Measurements from ENCODE around the gene PMM2. TPM values are rescaled to one million over a fixed set of nuclear protein-coding genes. Genes with fewer than 3 reads are reported as not detected.
"Not testable (repeated sequence)": the region's sequence is repeated elsewhere in the genome, so short reads cannot be mapped to it uniquely, and the experiment has no call there.

Gene PMM2
- total RNA-seq, 4 donors from 2014 or later = 26.2 to 114 (median 58.5) TPM

DNA sequence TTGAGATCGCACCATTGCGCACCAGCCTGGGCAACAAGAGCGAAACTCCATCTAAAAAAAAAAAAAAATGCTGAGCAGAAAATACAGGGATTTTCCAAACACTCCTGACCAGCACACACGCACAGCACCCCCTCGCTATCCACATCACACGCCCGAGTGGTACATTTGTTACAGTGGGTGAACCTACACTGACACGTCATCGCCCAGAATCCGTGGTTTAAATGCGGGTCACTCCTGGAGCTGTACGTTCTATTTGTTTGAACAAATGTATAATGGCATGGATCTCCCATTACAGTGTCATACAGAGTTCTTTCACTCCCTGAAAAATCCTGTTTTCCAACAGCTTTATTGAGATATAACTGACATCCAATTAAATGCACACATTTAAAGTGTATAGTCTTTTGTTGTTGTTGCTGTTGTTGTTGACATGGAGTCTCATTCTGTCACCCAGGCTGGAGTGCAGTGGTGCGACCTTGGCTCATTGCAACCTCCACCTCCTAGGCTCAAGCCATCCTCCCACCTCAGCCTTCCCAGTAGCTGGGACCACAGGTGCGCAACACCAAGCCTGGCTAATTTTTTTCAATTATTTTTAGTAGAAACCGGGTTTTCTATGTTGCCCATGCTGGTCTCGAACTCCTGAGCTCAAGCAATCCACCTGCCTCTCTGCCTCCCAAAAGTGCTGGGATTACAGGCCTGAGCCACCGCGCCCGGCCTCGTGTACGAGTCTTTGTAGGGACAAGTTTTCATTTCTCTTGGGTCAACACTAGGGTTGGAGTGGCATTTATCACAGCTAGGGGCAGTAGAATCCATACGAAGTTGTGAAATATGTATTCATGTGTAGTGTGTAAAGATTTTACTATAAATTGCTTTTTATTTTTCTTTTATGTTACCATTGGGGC is 75.6 kb downstream of the PMM2 start:
- TF ChIP-seq, protein P1, sequence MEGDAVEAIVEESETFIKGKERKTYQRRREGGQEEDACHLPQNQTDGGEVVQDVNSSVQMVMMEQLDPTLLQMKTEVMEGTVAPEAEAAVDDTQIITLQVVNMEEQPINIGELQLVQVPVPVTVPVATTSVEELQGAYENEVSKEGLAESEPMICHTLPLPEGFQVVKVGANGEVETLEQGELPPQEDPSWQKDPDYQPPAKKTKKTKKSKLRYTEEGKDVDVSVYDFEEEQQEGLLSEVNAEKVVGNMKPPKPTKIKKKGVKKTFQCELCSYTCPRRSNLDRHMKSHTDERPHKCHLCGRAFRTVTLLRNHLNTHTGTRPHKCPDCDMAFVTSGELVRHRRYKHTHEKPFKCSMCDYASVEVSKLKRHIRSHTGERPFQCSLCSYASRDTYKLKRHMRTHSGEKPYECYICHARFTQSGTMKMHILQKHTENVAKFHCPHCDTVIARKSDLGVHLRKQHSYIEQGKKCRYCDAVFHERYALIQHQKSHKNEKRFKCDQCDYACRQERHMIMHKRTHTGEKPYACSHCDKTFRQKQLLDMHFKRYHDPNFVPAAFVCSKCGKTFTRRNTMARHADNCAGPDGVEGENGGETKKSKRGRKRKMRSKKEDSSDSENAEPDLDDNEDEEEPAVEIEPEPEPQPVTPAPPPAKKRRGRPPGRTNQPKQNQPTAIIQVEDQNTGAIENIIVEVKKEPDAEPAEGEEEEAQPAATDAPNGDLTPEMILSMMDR (IDR thresholded peaks at IDR 0.05) = peak; percentile 6 to 23 (median 19)
- TF ChIP-seq EP300 (IDR thresholded peaks at IDR 0.05; ENCODE audit: low read depth) = no peak
- H3K27me3 ChIP-seq = no peaks in the 10 kb centered on the region
- no peak overlapping the region for H3K27ac ChIP-seq
- no peak for DNase-seq
- H3K4me1 ChIP-seq = peaks cover 0 to 19% (median 6%) of the 10 kb centered on the region in 4 donors
- WGBS, 2 donors (ENCODE audit: low coverage in 1 of 2) = 83 to 84% methylated on average over 16 to 22 of the region's 22 CpGs
- intact Hi-C loops (cut with DNase I; ENCODE audit: low total_unique reads) = loop anchor here (5.0 kb wide), 1 partner anchor 76 kb away; the partner anchor contains the start of genes PMM2 and TMEM186
- H3K9me3 ChIP-seq = no peaks in the 10 kb centered on the region
- H3K4me3 ChIP-seq = no peak overlapping the region
- no peaks in the 10 kb centered on the region for H3K36me3 ChIP-seq
- in situ Hi-C loops (cut with MboI; ENCODE audit: low pct_ligation_motif_present in 1 of 4, low pct_unique_long_range_greater_than_20kb in 1 of 4, low sequenced_read_pairs in 3 of 4) = loop anchor here in 2 of 4 donors (10.0 kb wide), 3 partner anchors 68 to 308 kb away; no protein-coding TSS in a partner anchor

DNA sequence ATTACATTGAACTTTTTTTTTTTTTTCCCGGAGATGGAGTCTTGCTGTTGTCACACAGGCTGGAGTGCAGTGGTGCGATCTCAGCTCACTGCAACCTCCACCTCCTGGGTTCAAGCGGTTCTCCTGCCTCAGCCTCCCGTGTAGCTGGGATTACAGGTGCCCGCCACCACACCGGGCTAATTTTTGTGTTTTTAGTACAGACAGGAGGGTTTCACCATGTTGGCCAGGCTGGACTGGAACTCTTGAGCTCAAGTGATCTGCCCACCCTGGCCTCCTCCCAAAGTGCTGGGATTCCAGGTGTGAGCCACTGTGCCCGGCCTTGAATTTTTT is 76.2 kb downstream of the PMM2 start:
- DNase-seq, H3K27me3 ChIP-seq, H3K4me3 ChIP-seq, H3K27ac ChIP-seq, H3K36me3 ChIP-seq, H3K9me3 ChIP-seq: not testable (repeated sequence)
- in situ Hi-C loops (cut with MboI; ENCODE audit: low pct_ligation_motif_present in 1 of 4, low pct_unique_long_range_greater_than_20kb in 1 of 4, low sequenced_read_pairs in 3 of 4) (loop anchor here in 2 of 4 donors (10.0 kb wide), 3 partner anchors 69 to 309 kb away; no protein-coding TSS in a partner anchor), intact Hi-C loops (cut with DNase I; ENCODE audit: low total_unique reads) (loop anchor here (5.0 kb wide), 1 partner anchor 77 kb away; the partner anchor contains the start of genes PMM2 and TMEM186)
- WGBS, 2 donors (ENCODE audit: low coverage in 1 of 2) = 91 to 93% methylated on average over 7 of the region's 7 CpGs
- H3K4me1 ChIP-seq = peaks cover 0 to 25% (median 9%) of the 10 kb centered on the region in 4 donors

DNA sequence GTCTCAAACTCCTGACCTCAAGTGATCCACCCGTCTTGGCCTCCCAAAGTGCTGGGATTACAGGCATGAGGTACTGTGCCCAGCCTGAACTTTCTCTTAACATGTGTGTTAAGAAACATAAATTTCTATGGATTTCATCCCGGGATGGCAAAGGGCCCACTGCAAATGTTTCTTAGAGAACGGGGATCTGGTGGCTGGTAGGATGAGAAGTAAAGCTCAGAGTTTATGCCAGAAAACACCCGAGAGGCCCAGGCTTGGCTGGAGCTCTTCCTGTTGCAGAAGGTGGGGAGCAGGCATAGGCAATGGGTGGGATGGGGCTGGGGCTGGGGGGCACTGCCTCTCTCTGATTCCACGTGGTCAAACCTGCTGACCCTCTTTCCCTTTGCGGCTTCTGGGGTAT is 76.7 kb downstream of the PMM2 start:
- Histone ChIP-seq H3K4me3 (no peak overlapping the region), H3K36me3 (no peaks in the 10 kb centered on the region), H3K9me3 (no peaks in the 10 kb centered on the region), H3K4me1 (peaks cover 0 to 23% (median 8%) of the 10 kb centered on the region in 4 donors), H3K27ac (no peak overlapping the region), H3K27me3 (no peaks in the 10 kb centered on the region)
- no peak for DNase-seq
- intact Hi-C loops (cut with DNase I; ENCODE audit: low total_unique reads) (loop anchor here (5.0 kb wide), 1 partner anchor 77 kb away; the partner anchor contains the start of genes PMM2 and TMEM186), in situ Hi-C loops (cut with MboI; ENCODE audit: low pct_ligation_motif_present in 1 of 4, low pct_unique_long_range_greater_than_20kb in 1 of 4, low sequenced_read_pairs in 3 of 4) (loop anchor here in 2 of 4 donors (10.0 kb wide), 3 partner anchors 70 to 310 kb away; no protein-coding TSS in a partner anchor)
- no peak for TF ChIP-seq POLR2AphosphoS5 (IDR thresholded peaks at IDR 0.05)
- 37 to 65% methylated on average over 2 to 6 of the region's 6 CpGs for WGBS, 2 donors (ENCODE audit: low coverage in 1 of 2)

DNA sequence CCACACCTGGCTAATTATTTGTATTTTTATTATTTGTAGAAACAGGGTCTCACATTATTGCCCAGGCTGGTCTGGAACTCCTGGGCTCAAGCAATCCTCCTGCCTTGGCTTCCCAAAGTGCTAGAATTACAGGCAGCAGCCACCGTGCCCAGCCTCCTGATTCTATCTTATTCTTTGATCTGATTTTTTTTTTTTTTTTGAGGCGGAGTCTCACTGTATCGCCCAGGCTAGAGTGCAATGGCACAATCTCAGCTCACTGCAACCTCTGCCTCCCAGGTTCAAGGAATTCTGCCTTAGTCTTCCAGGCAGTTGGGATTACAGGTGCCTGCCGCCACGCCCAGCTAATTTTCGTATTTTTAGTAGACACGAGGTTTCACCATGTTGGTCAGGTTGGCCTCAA is 77.7 kb downstream of the PMM2 start:
- H3K27ac ChIP-seq; H3K4me3 ChIP-seq; DNase-seq; H3K9me3 ChIP-seq; intact Hi-C loops (cut with DNase I; ENCODE audit: low total_unique reads); H3K36me3 ChIP-seq; H3K27me3 ChIP-seq: not testable (repeated sequence)
- WGBS, 2 donors (ENCODE audit: low coverage in 1 of 2) = 70 to 79% methylated on average over 5 to 7 of the region's 7 CpGs
- in situ Hi-C loops (cut with MboI; ENCODE audit: low pct_ligation_motif_present in 1 of 4, low pct_unique_long_range_greater_than_20kb in 1 of 4, low sequenced_read_pairs in 3 of 4) = loop anchor here in 3 of 4 donors (10.0 to 25.0 kb wide), 5 partner anchors 71 to 311 kb away; partner anchors contain the start of gene ABAT (in 1 of the 3)
- peaks cover 0 to 19% (median 4%) of the 10 kb centered on the region in 4 donors for H3K4me1 ChIP-seq

DNA sequence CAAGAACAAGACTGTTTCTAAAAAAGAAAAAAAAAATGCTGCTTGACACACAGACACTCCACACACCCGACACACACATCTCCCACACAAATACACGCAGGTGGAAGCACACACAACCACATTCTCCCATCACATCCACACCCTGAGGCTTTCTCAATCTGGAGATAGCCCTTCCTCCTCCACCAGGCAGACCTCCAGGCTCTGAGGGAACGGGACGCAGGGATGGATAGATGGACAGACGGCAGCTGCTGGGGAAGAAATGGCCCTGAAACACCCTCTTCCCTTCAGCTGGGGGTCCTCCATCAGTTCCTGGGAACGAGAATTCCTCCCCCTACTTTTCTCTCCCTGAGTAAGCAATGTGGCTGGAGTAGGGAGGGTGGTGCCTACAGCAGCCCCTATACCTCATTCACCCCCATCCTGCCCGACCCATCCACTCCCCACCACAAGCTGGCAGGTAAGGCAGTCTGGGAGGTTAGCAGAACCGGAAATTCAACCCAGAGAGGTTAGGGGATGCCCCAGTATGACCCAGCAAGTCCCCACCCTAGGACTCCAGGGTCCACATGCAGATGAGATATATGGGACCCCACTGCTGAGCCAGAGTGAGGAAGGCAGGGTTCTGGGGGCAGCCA is 80.4 kb downstream of the PMM2 start:
- no peak overlapping the region for H3K4me3 ChIP-seq
- no peak for DNase-seq
- no peaks in the 10 kb centered on the region for H3K9me3 ChIP-seq
- no peak for TF ChIP-seq POLR2A (IDR thresholded peaks at IDR 0.05)
- TF ChIP-seq POLR2AphosphoS5 (IDR thresholded peaks at IDR 0.05) = no peak
- TF ChIP-seq, protein P1 (IDR thresholded peaks at IDR 0.05) = no peak
- no peak for TF ChIP-seq EP300 (IDR thresholded peaks at IDR 0.05; ENCODE audit: low read depth)
- in situ Hi-C loops (cut with MboI; ENCODE audit: low pct_ligation_motif_present in 1 of 4, low pct_unique_long_range_greater_than_20kb in 1 of 4, low sequenced_read_pairs in 3 of 4) = loop anchor here in 3 of 4 donors (10.0 to 25.0 kb wide), 5 partner anchors 73 to 313 kb away; partner anchors contain the start of gene ABAT (in 1 of the 3)
- no peaks in the 10 kb centered on the region for H3K27me3 ChIP-seq
- peaks cover 0 to 13% (median 4%) of the 10 kb centered on the region in 4 donors for H3K4me1 ChIP-seq
- 61 to 66% methylated on average over 6 to 8 of the region's 8 CpGs for WGBS, 2 donors (ENCODE audit: low coverage in 1 of 2)
- peak overlapping the region in 2 of 4 donors; percentile 4 to 62 for H3K27ac ChIP-seq
- H3K36me3 ChIP-seq = no peaks in the 10 kb centered on the region
- intact Hi-C loops (cut with DNase I; ENCODE audit: low total_unique reads) = no loop called here

All from transverse colon (tissue), 4 donors.